IMR-90 (cell line): ENCODE results near the gene ADAM12. TPM values are rescaled to one million over a fixed set of nuclear protein-coding genes. Genes with fewer than 3 reads are reported as not detected.

Experiments used
- ATAC-seq: fragments of 200-7000 bp; cut with Tn5 transposase; 2 replicates; pipeline ENCODE4 v1.9.1; 2020; ENCODE audit warnings: low read depth, mild to moderate bottlenecking, moderate library complexity
- BruUV-seq: library from RNA; stranded (reverse); fragments of 400-500 nt; replicated peaks from 2 replicates; lab custom pipeline; 2021; lab: Mats Ljungman, UMichigan
- CTCF ChIA-PET: fragments of 300-600 bp; formaldehyde crosslinking; extraction: SDS; loops from one replicate; lab custom pipeline; 2021; ENCODE audit warnings: antibody characterized with exemption; lab: Yijun Ruan, JAX
- POLR2A ChIA-PET: fragments of 300-600 bp; sonication (Branson Sonifier 250); formaldehyde crosslinking; loops from one replicate; lab custom pipeline; 2022; ENCODE audit warnings: antibody characterized with exemption; ENCODE audit not compliant: unreplicated experiment; lab: Charles Lee
- DNase-seq: peaks from one replicate; pipeline ENCODE4 v3.0.0; 2013
- H2AFZ ChIP-seq: replicated peaks from 2 replicates; pipeline ENCODE3; 2013; ENCODE audit warnings: low read length, mild to moderate bottlenecking; ENCODE audit not compliant: poor library complexity
- H2AK5ac ChIP-seq: 2 replicates; pipeline ENCODE4 v1.6.1; 2013; ENCODE audit warnings: low read depth, low read length, inconsistent platforms
- H2AK9ac ChIP-seq: replicated peaks from 2 replicates; pipeline ENCODE3; 2013; ENCODE audit warnings: mild to moderate bottlenecking, low read depth, low read length, moderate library complexity; ENCODE audit not compliant: poor library complexity
- H2BK120ac ChIP-seq: 2 replicates; pipeline ENCODE4 v1.6.1; 2013; ENCODE audit warnings: low read depth, low read length, inconsistent platforms
- H2BK15ac ChIP-seq: 3 replicates; pipeline ENCODE4 v1.6.1; 2013; ENCODE audit warnings: low read depth, low read length, inconsistent platforms
- H2BK20ac ChIP-seq: 2 replicates; pipeline ENCODE4 v1.6.1; 2013; ENCODE audit warnings: low read depth, mild to moderate bottlenecking, inconsistent platforms, low read length, moderate library complexity
- H2BK5ac ChIP-seq: 2 replicates; pipeline ENCODE4 v1.6.1; 2013; ENCODE audit warnings: mild to moderate bottlenecking, low read depth, low read length, inconsistent platforms; ENCODE audit not compliant: poor library complexity, severe bottlenecking
- H3K14ac ChIP-seq: replicated peaks from 2 replicates; pipeline ENCODE4 v1.6.1; 2013; ENCODE audit warnings: low read depth, low read length, inconsistent platforms
- H3K18ac ChIP-seq: 2 replicates; pipeline ENCODE4 v1.6.1; 2013; ENCODE audit warnings: low read depth, low read length, control low read depth
- H3K23ac ChIP-seq: 2 replicates; pipeline ENCODE4 v1.6.1; 2013; ENCODE audit warnings: low read depth, low read length, inconsistent platforms
- H3K27ac ChIP-seq: 2 replicates; pipeline ENCODE4 v1.5.1; 2013; ENCODE audit warnings: mild to moderate bottlenecking, control low read depth, low read length; ENCODE audit not compliant: insufficient read depth
- H3K27me3 ChIP-seq: 2 replicates; pipeline ENCODE4 v1.6.1; 2013; ENCODE audit warnings: low read length; ENCODE audit not compliant: control insufficient read depth, insufficient read depth
- H3K36me3 ChIP-seq: 2 replicates; pipeline ENCODE4 v1.6.1; 2013; ENCODE audit warnings: low read length, mixed read lengths; ENCODE audit not compliant: control insufficient read depth, insufficient read depth
- H3K4ac ChIP-seq: 2 replicates; pipeline ENCODE4 v1.6.1; 2013; ENCODE audit warnings: low read depth, low read length, inconsistent platforms
- H3K4me1 ChIP-seq: 2 replicates; pipeline ENCODE4 v1.6.1; 2013; ENCODE audit warnings: low read length, mixed read lengths; ENCODE audit not compliant: control insufficient read depth, insufficient read depth
- H3K4me2 ChIP-seq: 2 replicates; pipeline ENCODE4 v1.6.1; 2013; ENCODE audit warnings: low read depth, mild to moderate bottlenecking, control low read depth, low read length, moderate library complexity
- H3K4me3 ChIP-seq: 2 replicates; pipeline ENCODE4 v1.5.1; 2013; ENCODE audit warnings: low read depth, mild to moderate bottlenecking, control low read depth, low read length, moderate library complexity; ENCODE audit not compliant: insufficient read depth
- H3K56ac ChIP-seq: 2 replicates; pipeline ENCODE4 v1.6.1; 2013; ENCODE audit warnings: low read length, inconsistent platforms; ENCODE audit not compliant: insufficient read depth; ENCODE audit errors: extremely low read depth
- H3K79me1 ChIP-seq, 2 experiments: 2 replicates each; pipeline ENCODE4 v1.6.1; 2013; ENCODE audit warnings: low read length in 2 of 2, inconsistent platforms in 1 of 2, low read depth in 1 of 2
- H3K9ac ChIP-seq: 2 replicates; pipeline ENCODE4 v1.6.1; 2013; ENCODE audit warnings: low read depth, low read length, control low read depth
- H3K9me1 ChIP-seq: 2 replicates; pipeline ENCODE4 v1.6.1; 2013; ENCODE audit warnings: low read length, inconsistent platforms; ENCODE audit not compliant: insufficient read depth
- H3K9me3 ChIP-seq: 2 replicates; pipeline ENCODE4 v1.6.1; 2013; ENCODE audit warnings: low read length; ENCODE audit not compliant: control insufficient read depth, insufficient read depth
- H4K20me1 ChIP-seq: 2 replicates; pipeline ENCODE4 v1.6.1; 2013; ENCODE audit warnings: low read length, inconsistent platforms; ENCODE audit not compliant: insufficient read depth
- H4K5ac ChIP-seq: 2 replicates; pipeline ENCODE4 v1.6.1; 2013; ENCODE audit warnings: mild to moderate bottlenecking, low read depth, low read length, control low read depth
- H4K8ac ChIP-seq, 2 experiments: 2 replicates each; pipeline ENCODE4 v1.6.1; 2013; ENCODE audit warnings: low read depth in 2 of 2, low read length in 2 of 2, control low read depth in 1 of 2, inconsistent platforms in 1 of 2
- H4K91ac ChIP-seq: 2 replicates; pipeline ENCODE4 v1.6.1; 2013; ENCODE audit warnings: low read depth, low read length, inconsistent platforms; ENCODE audit not compliant: insufficient read depth
- BHLHE40 ChIP-seq: fragments of 150-350 bp; IDR thresholded peaks from 2 replicates; pipeline ENCODE4 v1.6.1; 2016; ENCODE audit warnings: mild to moderate bottlenecking, low read depth, low read length
- CTCF ChIP-seq: conservative IDR thresholded peaks from 2 replicates; pipeline ENCODE4 v1.5.1; 2012; ENCODE audit warnings: mild to moderate bottlenecking, low read depth, low read length, improper control_type of control experiment
- ELK1 ChIP-seq: fragments of 150-350 bp; IDR thresholded peaks from 2 replicates; pipeline ENCODE4 v1.6.1; 2016; ENCODE audit warnings: low read depth, mild to moderate bottlenecking, low read length, moderate library complexity, borderline replicate concordance
- FOS ChIP-seq: fragments of 150-350 bp; IDR thresholded peaks from 2 replicates; pipeline ENCODE4 v1.6.1; 2016; ENCODE audit warnings: low read depth, low read length
- MAFK ChIP-seq: IDR thresholded peaks from 2 replicates; pipeline ENCODE4 v1.6.1; 2012; ENCODE audit warnings: low read depth, low read length, improper control_type of control experiment
- MAZ ChIP-seq: IDR thresholded peaks from 2 replicates; pipeline ENCODE4 v1.6.1; 2012; ENCODE audit warnings: low read depth, mild to moderate bottlenecking, low read length, improper control_type of control experiment, moderate library complexity, borderline replicate concordance
- NFE2L2 ChIP-seq: fragments of 150-350 bp; IDR thresholded peaks from 2 replicates; pipeline ENCODE4 v1.6.1; 2016; ENCODE audit warnings: low read depth, mild to moderate bottlenecking, low read length
- RFX5 ChIP-seq: IDR thresholded peaks from 2 replicates; pipeline ENCODE4 v1.8.0; 2012; ENCODE audit warnings: low read depth, mild to moderate bottlenecking, low read length, moderate library complexity
- WGBS, 2 experiments: methylation state at CpG; one replicate each; pipeline versions ENCODE4 v1.1.5 to v1.1.7; 2013; ENCODE audit warnings: missing lambda C conversion rate in 2 of 2; ENCODE audit not compliant: insufficient read length in 1 of 2; ENCODE audit errors: extremely low coverage in 2 of 2; 5-methylcytosine and 5-hydroxymethylcytosine counted together
- dilution Hi-C: fragments of 300-500 bp; cut with HindIII; formaldehyde crosslinking; loops from one replicate; pipeline ENCODE4 v1.14.3; 2018; ENCODE audit warnings: low sequenced_read_pairs; ENCODE audit not compliant: unreplicated experiment
- in situ Hi-C: fragments of 300-500 bp; cut with MboI; formaldehyde crosslinking; loops from 3 replicates; pipeline ENCODE4 v1.14.3; 2019; ENCODE audit warnings: low sequenced_read_pairs, inconsistent platforms, mixed read lengths
- intact Hi-C: fragments of 100-400 bp; cut with micrococcal nuclease; formaldehyde crosslinking; loops from 2 replicates; pipeline ENCODE4 v1.10.0; 2022
- polyA plus RNA-seq, 3 experiments: library from polyadenylated mRNA; depleted of rRNA; stranded (reverse); fragments of >200 nt; gene quantifications; 2 replicates each; pipeline ENCODE4 v1.2.3, GENCODE V29; 2012; ENCODE audit warnings: low replicate concordance in 1 of 3
- total RNA-seq: library from RNA; depleted of rRNA; stranded (reverse); fragments of >200 nt; gene quantifications from 2 replicates; pipeline ENCODE4 v1.2.3, GENCODE V29; 2012
- TF ChIP-seq, protein P1 (sequence below): fragments of 150-350 bp; IDR thresholded peaks from 2 replicates; pipeline ENCODE4 v1.6.1; 2017; ENCODE audit warnings: mild to moderate bottlenecking, antibody characterized with exemption, low read length, low read depth

The ADAM12 gene
- total and polyA plus RNA-seq, 2 of the 4 experiments (the other 2 are of a cell fraction): 9.6 to 10.2 TPM

DNA sequence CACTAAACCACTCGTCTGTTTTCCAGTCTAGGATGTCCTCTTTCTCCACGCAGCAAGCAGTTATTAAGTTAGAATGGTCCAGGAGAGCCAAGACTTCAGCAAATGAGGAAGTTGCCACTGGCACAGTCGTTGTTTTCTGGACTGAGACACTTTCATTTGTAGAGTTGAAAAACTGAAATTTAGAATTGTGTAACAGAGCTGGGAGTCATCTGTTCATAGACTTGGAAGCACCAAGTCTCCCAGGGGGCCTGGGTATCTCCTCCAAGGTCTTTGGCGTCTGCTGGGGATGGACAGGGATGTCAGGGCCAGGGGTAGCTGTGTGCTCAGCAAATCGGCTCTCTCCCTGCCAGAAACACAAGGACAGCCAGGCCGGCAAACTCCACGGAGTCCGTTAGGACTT is 283.5 kb downstream of the ADAM12 start:
- CTCF ChIA-PET: no interaction called here
- WGBS, 2 experiments: 71% methylated on average over 1 of the region's 8 CpGs; no CpG with 5 or more reads in 1 of the 2 experiments

More for the DNA sequence above, 283.5 kb downstream of the ADAM12 start:
- H2BK15ac ChIP-seq: no peak overlapping the region
- no peak overlapping the region for H2BK20ac ChIP-seq
- H3K14ac ChIP-seq: no peak overlapping the region
- H4K91ac ChIP-seq: no peak overlapping the region
- H3K18ac ChIP-seq: no peak overlapping the region
- H3K9me1 ChIP-seq: no peaks in the 10 kb centered on the region
- POLR2A ChIA-PET: no interaction called here
- no peak overlapping the region for H3K56ac ChIP-seq
- TF ChIP-seq, protein P1, sequence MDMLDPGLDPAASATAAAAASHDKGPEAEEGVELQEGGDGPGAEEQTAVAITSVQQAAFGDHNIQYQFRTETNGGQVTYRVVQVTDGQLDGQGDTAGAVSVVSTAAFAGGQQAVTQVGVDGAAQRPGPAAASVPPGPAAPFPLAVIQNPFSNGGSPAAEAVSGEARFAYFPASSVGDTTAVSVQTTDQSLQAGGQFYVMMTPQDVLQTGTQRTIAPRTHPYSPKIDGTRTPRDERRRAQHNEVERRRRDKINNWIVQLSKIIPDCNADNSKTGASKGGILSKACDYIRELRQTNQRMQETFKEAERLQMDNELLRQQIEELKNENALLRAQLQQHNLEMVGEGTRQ: no peak
- TF ChIP-seq RFX5 (no peak), FOS (no peak), NFE2L2 (no peak), MAFK (no peak), BHLHE40 (no peak), ELK1 (no peak), CTCF (no peak), MAZ (no peak)
- dilution Hi-C loops: no loop called here
- no peaks in the 10 kb centered on the region for H3K79me1 ChIP-seq
- no peak overlapping the region for H3K4me2 ChIP-seq
- intact Hi-C loops: no loop called here
- H4K8ac ChIP-seq: no peak overlapping the region
- H2AK9ac ChIP-seq: no peak overlapping the region
- ATAC-seq (no peak), DNase-seq (no peak)
- no peak overlapping the region for H2AFZ ChIP-seq
- H3K4ac ChIP-seq: no peak overlapping the region
- no peaks in the 10 kb centered on the region for H3K9me3 ChIP-seq
- BruUV-seq: no TSS peak
- H3K4me3 ChIP-seq: no peak overlapping the region
- no peaks in the 10 kb centered on the region; the same call in 1 of the 2 replicates for H3K27me3 ChIP-seq
- in situ Hi-C loops: no loop called here
- no peaks in the 10 kb centered on the region; the same call in 1 of the 2 replicates for H4K20me1 ChIP-seq
- H3K4me1 ChIP-seq: 0 out of 2 replicates have a peak, but pooled peaks cover 2% of the 10 kb centered on the region
- H3K27ac ChIP-seq: no peak overlapping the region
- H2AK5ac ChIP-seq: no peak overlapping the region
- no peak overlapping the region for H2BK5ac ChIP-seq
- H3K9ac ChIP-seq: no peak overlapping the region
- H3K23ac ChIP-seq: no peak overlapping the region
- no peak overlapping the region for H4K5ac ChIP-seq
- no peaks in the 10 kb centered on the region for H3K36me3 ChIP-seq
- no peak overlapping the region for H2BK120ac ChIP-seq
